Neutrophil (primary cell): Measurements from ENCODE around the gene CCNF.

Experiments used
- H3K27ac ChIP-seq: fragments of 200-600 bp; sonication (generic); 2 replicates; pipeline ENCODE4 v1.5.1; 2016; ENCODE audit warnings: mild to moderate bottlenecking, moderate library complexity
- H3K27me3 ChIP-seq: fragments of 200-600 bp; sonication (generic); 2 replicates; pipeline ENCODE4 v1.6.0; 2016; ENCODE audit warnings: mild to moderate bottlenecking
- H3K36me3 ChIP-seq: fragments of 200-600 bp; sonication (generic); 2 replicates; pipeline ENCODE4 v1.5.1; 2017
- H3K4me1 ChIP-seq, 2 experiments: fragments of 200-600 bp in 1 of 2; sonication (generic) in 1 of 2; 1 replicate in 1 of 2; 2 replicates in 1 of 2; pipeline versions ENCODE4 v1.5.1 to v1.6.1; 2013 to 2016; ENCODE audit warnings: low read depth in 1 of 2, low read length in 1 of 2, mild to moderate bottlenecking in 1 of 2, moderate library complexity in 1 of 2; ENCODE audit not compliant: control insufficient read depth in 1 of 2, insufficient read depth in 1 of 2
- H3K4me3 ChIP-seq, 2 experiments: fragments of 200-600 bp in 1 of 2; sonication (generic) in 1 of 2; 1 replicate in 1 of 2; 2 replicates in 1 of 2; pipeline ENCODE4 v1.5.1; 2013 to 2016; ENCODE audit warnings: low read depth in 1 of 2, low read length in 1 of 2, mild to moderate bottlenecking in 1 of 2, moderate library complexity in 1 of 2
- H3K9me3 ChIP-seq: fragments of 200-600 bp; sonication (generic); 2 replicates; pipeline ENCODE4 v1.5.1; 2016
- CTCF ChIP-seq: fragments of 200-600 bp; sonication (generic); IDR thresholded peaks from 2 replicates; pipeline ENCODE4 v1.5.1; 2016; ENCODE audit warnings: antibody characterized with exemption

CCNF gene

DNA sequence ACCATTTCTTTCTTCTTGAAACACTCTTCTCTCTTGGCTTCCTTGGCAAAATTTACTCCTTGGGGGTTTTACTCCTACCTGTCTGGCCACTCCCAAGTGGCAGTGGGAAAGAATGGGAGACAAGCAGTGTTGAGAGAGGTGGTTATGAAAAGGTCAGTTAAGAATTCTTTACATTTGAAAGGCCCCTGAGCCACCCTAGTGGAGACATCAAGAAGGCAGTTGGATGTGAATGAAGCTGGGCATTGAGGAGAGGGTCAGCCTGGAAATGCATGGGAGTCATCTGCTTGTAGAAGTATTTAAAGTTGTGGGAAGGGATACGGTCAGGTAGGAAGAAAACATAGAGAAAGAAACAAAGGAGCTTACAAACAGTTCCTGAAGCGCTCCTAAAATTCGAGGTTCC is 42.3 kb upstream of the CCNF start:
- no peak overlapping the region for H3K27ac ChIP-seq
- H3K9me3 ChIP-seq: no peaks in the 10 kb centered on the region
- no peaks in the 10 kb centered on the region for H3K36me3 ChIP-seq
- no peaks in the 10 kb centered on the region for H3K27me3 ChIP-seq
- no peak for TF ChIP-seq CTCF
- H3K4me3 ChIP-seq: no peak overlapping the region
- peaks cover 3 to 12% of the 10 kb centered on the region in 2 experiments for H3K4me1 ChIP-seq

- no peaks in the 10 kb centered on the region for H3K36me3 ChIP-seq
- H3K4me1 ChIP-seq: peaks cover 3 to 11% of the 10 kb centered on the region in 2 experiments
- no peak overlapping the region for H3K27ac ChIP-seq
- H3K9me3 ChIP-seq: no peaks in the 10 kb centered on the region
- no peak overlapping the region for H3K4me3 ChIP-seq
- TF ChIP-seq CTCF: no peak
- H3K27me3 ChIP-seq: no peaks in the 10 kb centered on the region
Measured at GRCh38 chr16:2388139-2388874, 40.9 kb upstream of the CCNF start.

GRCh38 chr16:2388875-2389433 is 40.3 kb upstream of the CCNF start:
- TF ChIP-seq CTCF: no peak
- H3K36me3 ChIP-seq: no peaks in the 10 kb centered on the region
- peaks cover 0 to 5% of the 10 kb centered on the region in 2 experiments for H3K4me1 ChIP-seq
- no peak overlapping the region for H3K27ac ChIP-seq
- no peaks in the 10 kb centered on the region for H3K9me3 ChIP-seq
- H3K4me3 ChIP-seq: no peak overlapping the region
- peaks cover 2% of the 10 kb centered on the region for H3K27me3 ChIP-seq

DNA sequence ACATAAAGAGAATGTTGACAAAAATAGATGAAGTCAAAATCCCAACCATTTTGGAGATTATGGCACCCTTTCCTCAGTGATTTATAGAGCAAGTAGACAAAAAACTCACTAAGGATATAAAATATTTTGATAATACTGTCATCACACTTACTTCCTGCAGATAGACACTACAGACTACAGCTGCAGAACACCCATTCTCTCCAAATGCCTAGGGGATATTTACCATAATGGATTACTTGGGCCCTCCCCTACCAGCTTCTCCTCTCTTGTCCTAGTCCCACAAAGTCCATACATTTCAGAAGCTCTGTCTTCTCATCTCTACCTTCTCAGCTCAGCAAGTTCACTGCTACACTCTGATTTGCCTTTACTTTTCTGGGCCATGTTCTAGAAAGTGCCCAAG is 37.2 kb upstream of the CCNF start:
- Histone ChIP-seq H3K9me3 (no peaks in the 10 kb centered on the region), H3K27ac (no peak overlapping the region), H3K36me3 (no peaks in the 10 kb centered on the region), H3K4me3 (no peak overlapping the region), H3K4me1 (no peaks in the 10 kb centered on the region), H3K27me3 (peaks cover 23% of the 10 kb centered on the region)
- TF ChIP-seq CTCF: no peak

GRCh38 chr16:2398520-2398919 is 30.7 kb upstream of the CCNF start:
- Histone ChIP-seq H3K4me1 (no peaks in the 10 kb centered on the region), H3K27ac (no peak overlapping the region), H3K27me3 (peaks cover 23% of the 10 kb centered on the region), H3K36me3 (no peaks in the 10 kb centered on the region), H3K9me3 (no peaks in the 10 kb centered on the region), H3K4me3 (no peak overlapping the region)
- no peak for TF ChIP-seq CTCF
